HEK293 (cell line): ENCODE results near the gene IL21.

Experiments used
- CTCF ChIA-PET: fragments of 350-600 bp; formaldehyde crosslinking; extraction: SDS; loops from one replicate; lab custom pipeline; 2021; ENCODE audit warnings: antibody characterized with exemption; lab: Yijun Ruan, JAX
- POLR2A ChIA-PET: fragments of 300-600 bp; formaldehyde crosslinking; extraction: SDS; loops from one replicate; lab custom pipeline; 2020; ENCODE audit warnings: antibody characterized with exemption, inconsistent platforms; lab: Yijun Ruan, JAX
- H3K27ac ChIP-seq: fragments of 200-500 bp; sonication (Bioruptor generic); 2 replicates; pipeline ENCODE4 v1.5.1; 2014; ENCODE audit warnings: low read depth, low read length, control low read depth, inconsistent platforms; ENCODE audit errors: extremely low read depth
- H3K36me3 ChIP-seq, 2 experiments: fragments of 200-500 bp in 1 of 2; sonication (Bioruptor generic) in 1 of 2; 1 replicate in 1 of 2; 2 replicates in 1 of 2; pipeline ENCODE4 v1.5.1; 2014 to 2017; ENCODE audit warnings: inconsistent platforms in 2 of 2, low read length in 2 of 2; ENCODE audit not compliant: control insufficient read depth in 2 of 2, insufficient read depth in 1 of 2
- H3K4me1 ChIP-seq: fragments of 200-500 bp; sonication (Bioruptor generic); 2 replicates; pipeline ENCODE4 v1.5.1; 2014; ENCODE audit warnings: mild to moderate bottlenecking, low read length, inconsistent platforms; ENCODE audit not compliant: control insufficient read depth, insufficient read depth
- H3K4me3 ChIP-seq: 2 replicates; pipeline ENCODE4 v1.5.1; 2011; ENCODE audit warnings: low read depth, mild to moderate bottlenecking, control low read depth, low read length, moderate library complexity
- H3K9me3 ChIP-seq: fragments of 200-500 bp; sonication (Bioruptor generic); 2 replicates; pipeline ENCODE4 v1.5.1; 2014; ENCODE audit warnings: low read depth, low read length, inconsistent platforms; ENCODE audit not compliant: control insufficient read depth, insufficient read depth
- GFI1B ChIP-seq: fragments of 450-650 bp; formaldehyde crosslinking; IDR thresholded peaks from 2 replicates; pipeline ENCODE4 v1.5.1; 2016; ENCODE audit warnings: missing biosample characterization, missing genetic modification characterization
- GLI2 ChIP-seq: fragments of 450-650 bp; formaldehyde crosslinking; IDR thresholded peaks from 2 replicates; pipeline ENCODE4; 2017; ENCODE audit warnings: missing biosample characterization, missing genetic modification characterization, low read depth, borderline replicate concordance
- HOXD13 ChIP-seq: sonication (generic); formaldehyde crosslinking; IDR thresholded peaks from 2 replicates; pipeline ENCODE4 v1.8.0; 2022; ENCODE audit warnings: missing genetic modification reagents, borderline replicate concordance
- TRIM28 ChIP-seq: IDR thresholded peaks from 2 replicates; pipeline ENCODE4 v1.6.1; 2011; ENCODE audit warnings: low read length, control low read depth, borderline replicate concordance
- ZBTB1 ChIP-seq: fragments of 450-650 bp; formaldehyde crosslinking; IDR thresholded peaks from 2 replicates; pipeline ENCODE4 v1.5.1; 2016; ENCODE audit warnings: missing biosample characterization, missing genetic modification characterization
- ZFP3 ChIP-seq: fragments of 450-650 bp; formaldehyde crosslinking; IDR thresholded peaks from 2 replicates; pipeline ENCODE4 v1.5.1; 2016; ENCODE audit warnings: low read depth, missing biosample characterization, missing genetic modification characterization
- ZNF221 ChIP-seq: fragments of 450-650 bp; formaldehyde crosslinking; IDR thresholded peaks from 2 replicates; pipeline ENCODE4 v1.5.1; 2017; ENCODE audit warnings: missing biosample characterization, missing genetic modification characterization, borderline replicate concordance
- ZNF23 ChIP-seq: fragments of 450-650 bp; formaldehyde crosslinking; IDR thresholded peaks from 2 replicates; pipeline ENCODE4 v1.5.1; 2016; ENCODE audit warnings: missing biosample characterization, missing genetic modification characterization, borderline replicate concordance
- ZNF501 ChIP-seq: fragments of 450-650 bp; formaldehyde crosslinking; IDR thresholded peaks from 2 replicates; pipeline ENCODE4 v1.5.1; 2016; ENCODE audit warnings: missing biosample characterization, missing genetic modification characterization
- ZNF623 ChIP-seq: fragments of 450-650 bp; formaldehyde crosslinking; IDR thresholded peaks from 2 replicates; pipeline ENCODE4 v1.5.1; 2016; ENCODE audit warnings: missing biosample characterization, missing genetic modification characterization
- ZNF629 ChIP-seq: fragments of 450-650 bp; formaldehyde crosslinking; IDR thresholded peaks from 2 replicates; pipeline ENCODE4 v1.5.1; 2017; ENCODE audit warnings: missing biosample characterization, missing genetic modification characterization
- ZNF747 ChIP-seq: fragments of 450-650 bp; formaldehyde crosslinking; IDR thresholded peaks from 2 replicates; pipeline ENCODE4 v1.5.1; 2016; ENCODE audit warnings: missing biosample characterization, missing genetic modification characterization
- ZNF76 ChIP-seq: fragments of 450-650 bp; formaldehyde crosslinking; IDR thresholded peaks from 2 replicates; pipeline ENCODE4; 2016; ENCODE audit warnings: low read depth, missing biosample characterization, missing genetic modification characterization, borderline replicate concordance
- ZSCAN23 ChIP-seq: fragments of 450-650 bp; formaldehyde crosslinking; IDR thresholded peaks from 2 replicates; pipeline ENCODE4 v1.5.1; 2016; ENCODE audit warnings: missing biosample characterization, missing genetic modification characterization
- TF ChIP-seq, protein P1 (sequence below): fragments of 450-650 bp; formaldehyde crosslinking; IDR thresholded peaks from 2 replicates; pipeline ENCODE4 v1.5.1; 2017; ENCODE audit warnings: missing biosample characterization, missing genetic modification characterization
- TF ChIP-seq, protein P2 (sequence below): IDR thresholded peaks from 2 replicates; pipeline ENCODE4 v1.6.1; 2011; ENCODE audit warnings: mild to moderate bottlenecking, low read depth, low read length, borderline replicate concordance
- TF ChIP-seq, protein P3 (sequence below): fragments of 450-650 bp; formaldehyde crosslinking; IDR thresholded peaks from 2 replicates; pipeline ENCODE4 v1.5.1; 2017; ENCODE audit warnings: missing biosample characterization, missing genetic modification characterization

The IL21 gene

DNA sequence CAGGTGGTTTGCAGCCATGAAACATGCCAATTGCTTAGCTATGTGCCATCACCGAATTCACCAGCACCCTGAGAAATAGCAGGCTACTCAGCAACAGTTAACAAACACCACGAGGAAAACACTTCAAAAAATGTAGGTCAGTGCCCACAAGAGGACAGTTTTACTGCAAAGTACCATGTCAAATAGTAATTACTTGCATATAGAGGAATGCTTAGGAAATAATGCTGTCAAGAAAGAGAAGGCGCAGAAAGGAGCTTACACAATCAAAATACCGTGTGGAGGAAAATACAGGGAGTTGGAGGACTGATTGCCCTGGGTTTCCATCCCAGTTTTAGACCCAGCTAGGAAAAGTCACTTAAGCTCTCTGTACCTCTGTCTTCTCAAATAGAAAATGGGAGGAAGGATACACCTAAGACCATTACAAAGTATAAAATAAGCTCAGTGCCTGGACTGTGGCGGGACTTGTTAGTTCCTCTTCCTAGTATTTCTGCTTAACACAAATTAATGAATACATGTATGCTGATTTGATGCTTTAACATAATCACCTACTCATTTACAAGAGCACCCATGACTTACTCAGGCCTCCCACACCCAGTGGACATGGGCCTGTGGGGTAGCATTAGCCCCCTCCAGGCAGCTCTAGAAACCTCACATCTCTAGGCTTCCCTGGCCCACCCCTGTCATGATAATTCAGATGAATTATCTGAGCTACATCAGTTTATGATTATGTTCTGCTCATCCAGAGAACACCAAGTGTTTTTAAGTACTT is 44.5 kb upstream of the IL21 start:
- ChIA-PET POLR2A (no interaction called here), CTCF (interaction anchor here (0.6 kb wide), 1 partner anchor 256 kb away, joined by 4 read pairs; no protein-coding TSS in a partner anchor)
- H3K4me3 ChIP-seq = no peak overlapping the region
- no peaks in the 10 kb centered on the region for H3K36me3 ChIP-seq
- TF ChIP-seq, protein P1, sequence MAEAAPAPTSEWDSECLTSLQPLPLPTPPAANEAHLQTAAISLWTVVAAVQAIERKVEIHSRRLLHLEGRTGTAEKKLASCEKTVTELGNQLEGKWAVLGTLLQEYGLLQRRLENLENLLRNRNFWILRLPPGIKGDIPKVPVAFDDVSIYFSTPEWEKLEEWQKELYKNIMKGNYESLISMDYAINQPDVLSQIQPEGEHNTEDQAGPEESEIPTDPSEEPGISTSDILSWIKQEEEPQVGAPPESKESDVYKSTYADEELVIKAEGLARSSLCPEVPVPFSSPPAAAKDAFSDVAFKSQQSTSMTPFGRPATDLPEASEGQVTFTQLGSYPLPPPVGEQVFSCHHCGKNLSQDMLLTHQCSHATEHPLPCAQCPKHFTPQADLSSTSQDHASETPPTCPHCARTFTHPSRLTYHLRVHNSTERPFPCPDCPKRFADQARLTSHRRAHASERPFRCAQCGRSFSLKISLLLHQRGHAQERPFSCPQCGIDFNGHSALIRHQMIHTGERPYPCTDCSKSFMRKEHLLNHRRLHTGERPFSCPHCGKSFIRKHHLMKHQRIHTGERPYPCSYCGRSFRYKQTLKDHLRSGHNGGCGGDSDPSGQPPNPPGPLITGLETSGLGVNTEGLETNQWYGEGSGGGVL (tag by site-specific recombination) = no peak
- TF ChIP-seq ZNF623 (tag by site-specific recombination) (no peak), ZNF629 (no peak), ZNF221 (no peak), GFI1B (no peak), TRIM28 (no peak), ZNF501 (tag by site-specific recombination) (no peak), ZNF747 (tag by site-specific recombination) (no peak), ZSCAN23 (tag by site-specific recombination) (no peak), GLI2 (tag by site-specific recombination) (no peak)
- TF ChIP-seq, protein P2, sequence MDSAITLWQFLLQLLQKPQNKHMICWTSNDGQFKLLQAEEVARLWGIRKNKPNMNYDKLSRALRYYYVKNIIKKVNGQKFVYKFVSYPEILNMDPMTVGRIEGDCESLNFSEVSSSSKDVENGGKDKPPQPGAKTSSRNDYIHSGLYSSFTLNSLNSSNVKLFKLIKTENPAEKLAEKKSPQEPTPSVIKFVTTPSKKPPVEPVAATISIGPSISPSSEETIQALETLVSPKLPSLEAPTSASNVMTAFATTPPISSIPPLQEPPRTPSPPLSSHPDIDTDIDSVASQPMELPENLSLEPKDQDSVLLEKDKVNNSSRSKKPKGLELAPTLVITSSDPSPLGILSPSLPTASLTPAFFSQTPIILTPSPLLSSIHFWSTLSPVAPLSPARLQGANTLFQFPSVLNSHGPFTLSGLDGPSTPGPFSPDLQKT = no peak
- H3K4me1 ChIP-seq = no peaks in the 10 kb centered on the region
- no peak overlapping the region for H3K27ac ChIP-seq
- H3K9me3 ChIP-seq = no peaks in the 10 kb centered on the region

DNA sequence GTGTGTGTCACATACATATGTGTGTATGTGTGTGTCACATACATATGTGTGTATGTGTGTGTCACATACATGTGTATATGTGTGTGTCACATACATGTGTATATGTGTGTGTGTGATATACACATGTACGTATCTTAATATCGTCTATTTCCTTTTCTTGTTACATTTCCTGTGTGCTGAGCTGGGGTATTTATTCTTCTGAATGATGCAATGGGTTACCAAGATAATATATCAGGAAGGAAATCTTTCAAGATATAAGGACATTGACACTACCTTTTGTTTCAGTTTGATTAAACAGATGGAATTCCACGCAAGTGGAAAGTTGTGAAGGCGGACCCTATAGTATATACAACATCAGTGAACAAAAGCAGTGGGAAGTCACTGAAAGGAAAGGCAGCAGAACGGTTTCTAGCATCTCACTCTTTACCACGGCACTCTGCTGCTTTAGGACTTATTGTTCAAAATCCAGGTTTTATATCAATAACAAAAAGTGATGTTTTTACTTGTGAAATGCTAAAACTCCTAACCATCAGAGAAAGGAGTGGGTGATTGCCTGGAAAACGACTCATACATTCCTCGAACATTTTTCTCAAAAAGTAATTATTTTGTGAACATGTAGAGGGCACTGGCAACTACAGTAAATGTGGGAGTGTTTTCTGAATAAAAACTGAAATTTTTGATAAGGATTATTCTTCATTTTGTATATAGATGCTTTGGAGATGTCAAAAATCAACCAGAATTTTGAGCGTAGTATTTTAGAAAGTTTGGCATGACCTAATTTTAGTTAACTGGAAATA is 43.1 kb upstream of the IL21 start:
- H3K4me3 ChIP-seq = no peak overlapping the region
- ChIA-PET CTCF (no interaction called here), POLR2A (no interaction called here)
- no peak for TF ChIP-seq HOXD13 (CRISPR knock-in tag)
- TF ChIP-seq ZNF76 (tag by site-specific recombination) = no peak
- TF ChIP-seq ZFP3 (tag by site-specific recombination) = no peak
- no peak for TF ChIP-seq ZNF23 (tag by site-specific recombination)
- H3K9me3 ChIP-seq = no peaks in the 10 kb centered on the region
- no peak overlapping the region for H3K27ac ChIP-seq
- H3K4me1 ChIP-seq = no peaks in the 10 kb centered on the region
- H3K36me3 ChIP-seq = no peaks in the 10 kb centered on the region

DNA sequence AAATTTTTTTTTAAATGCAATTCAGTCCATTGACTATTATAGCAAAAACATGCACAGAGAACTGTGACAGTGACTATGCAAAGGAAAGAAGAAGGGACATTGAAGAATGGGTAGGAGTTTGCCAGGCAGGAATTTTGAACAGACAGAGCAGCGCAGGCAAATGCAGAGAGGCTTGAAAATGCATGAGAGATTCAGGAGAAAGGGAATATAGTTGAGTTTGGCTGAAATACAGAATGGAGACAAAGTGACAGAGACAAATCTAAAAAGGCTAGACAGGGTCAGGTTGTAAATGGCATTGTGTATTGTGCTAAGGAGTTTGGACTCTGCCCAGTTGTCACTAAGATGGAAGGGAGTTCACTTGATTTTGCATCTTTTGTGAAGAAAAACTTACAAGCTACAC is 42.4 kb upstream of the IL21 start:
- Histone ChIP-seq H3K4me3 (no peak overlapping the region), H3K36me3 (no peaks in the 10 kb centered on the region), H3K27ac (no peak overlapping the region)
- CTCF ChIA-PET = no interaction called here
- TF ChIP-seq ZBTB1 (tag by site-specific recombination) = no peak
- TF ChIP-seq, protein P3, sequence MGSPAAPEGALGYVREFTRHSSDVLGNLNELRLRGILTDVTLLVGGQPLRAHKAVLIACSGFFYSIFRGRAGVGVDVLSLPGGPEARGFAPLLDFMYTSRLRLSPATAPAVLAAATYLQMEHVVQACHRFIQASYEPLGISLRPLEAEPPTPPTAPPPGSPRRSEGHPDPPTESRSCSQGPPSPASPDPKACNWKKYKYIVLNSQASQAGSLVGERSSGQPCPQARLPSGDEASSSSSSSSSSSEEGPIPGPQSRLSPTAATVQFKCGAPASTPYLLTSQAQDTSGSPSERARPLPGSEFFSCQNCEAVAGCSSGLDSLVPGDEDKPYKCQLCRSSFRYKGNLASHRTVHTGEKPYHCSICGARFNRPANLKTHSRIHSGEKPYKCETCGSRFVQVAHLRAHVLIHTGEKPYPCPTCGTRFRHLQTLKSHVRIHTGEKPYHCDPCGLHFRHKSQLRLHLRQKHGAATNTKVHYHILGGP = no peak
- TF ChIP-seq, all 188 proteins: peak for 0
- H3K9me3 ChIP-seq = no peaks in the 10 kb centered on the region
- POLR2A ChIA-PET = no interaction called here
- H3K4me1 ChIP-seq = no peaks in the 10 kb centered on the region
